Measurements from ENCODE around the gene CTCFL. TPM values are rescaled to one million over a fixed set of nuclear protein-coding genes. Genes with fewer than 3 reads are reported as not detected.

CTCFL gene
- total RNA-seq, 1 donor from 2014 or later, result not detected

- intact Hi-C loops (cut with micrococcal nuclease), result no loop called here
- Histone ChIP-seq H3K27ac (replicated peaks) (no peak overlapping the region), H3K9me3 (replicated peaks) (peaks cover 3% of the 10 kb centered on the region), H3K4me1 (no peaks in the 10 kb centered on the region), H3K27me3 (ENCODE audit: low read depth) (peaks cover 29% of the 10 kb centered on the region), H3K4me3 (no peak overlapping the region), H3K36me3 (no peaks in the 10 kb centered on the region)
- TF ChIP-seq, protein P1, sequence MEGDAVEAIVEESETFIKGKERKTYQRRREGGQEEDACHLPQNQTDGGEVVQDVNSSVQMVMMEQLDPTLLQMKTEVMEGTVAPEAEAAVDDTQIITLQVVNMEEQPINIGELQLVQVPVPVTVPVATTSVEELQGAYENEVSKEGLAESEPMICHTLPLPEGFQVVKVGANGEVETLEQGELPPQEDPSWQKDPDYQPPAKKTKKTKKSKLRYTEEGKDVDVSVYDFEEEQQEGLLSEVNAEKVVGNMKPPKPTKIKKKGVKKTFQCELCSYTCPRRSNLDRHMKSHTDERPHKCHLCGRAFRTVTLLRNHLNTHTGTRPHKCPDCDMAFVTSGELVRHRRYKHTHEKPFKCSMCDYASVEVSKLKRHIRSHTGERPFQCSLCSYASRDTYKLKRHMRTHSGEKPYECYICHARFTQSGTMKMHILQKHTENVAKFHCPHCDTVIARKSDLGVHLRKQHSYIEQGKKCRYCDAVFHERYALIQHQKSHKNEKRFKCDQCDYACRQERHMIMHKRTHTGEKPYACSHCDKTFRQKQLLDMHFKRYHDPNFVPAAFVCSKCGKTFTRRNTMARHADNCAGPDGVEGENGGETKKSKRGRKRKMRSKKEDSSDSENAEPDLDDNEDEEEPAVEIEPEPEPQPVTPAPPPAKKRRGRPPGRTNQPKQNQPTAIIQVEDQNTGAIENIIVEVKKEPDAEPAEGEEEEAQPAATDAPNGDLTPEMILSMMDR (IDR thresholded peaks at IDR 0.05; ENCODE audit: borderline replicate concordance), result no peak
- no peak for DNase-seq
Observed at GRCh38 chr20:57529810-57530209, 4.9 kb upstream of the CTCFL start.

DNA sequence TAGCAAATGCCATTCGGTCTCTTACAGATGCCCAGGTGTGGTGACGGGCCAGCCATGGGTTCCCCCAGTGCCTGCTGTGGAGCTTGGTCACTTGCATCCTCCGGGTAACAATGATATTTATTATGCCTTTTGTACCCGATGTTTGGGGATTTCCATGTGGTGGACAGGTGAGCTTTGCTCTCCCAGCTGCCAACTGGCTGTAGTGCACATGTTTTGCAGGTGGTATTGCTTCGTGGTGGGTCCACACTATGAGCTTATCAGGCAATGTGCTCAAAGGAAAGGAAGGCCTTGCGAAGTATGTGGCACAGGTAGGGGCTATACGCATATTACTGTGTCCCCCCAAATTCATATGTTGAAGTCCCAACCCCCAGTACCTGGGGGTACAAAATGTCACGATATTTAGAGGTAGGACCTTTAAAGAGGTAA lies 4.2 kb upstream of the CTCFL start:
- intact Hi-C loops (cut with micrococcal nuclease), result no loop called here
- H3K9me3 ChIP-seq (replicated peaks), result peaks cover 3% of the 10 kb centered on the region
- H3K27me3 ChIP-seq (ENCODE audit: low read depth), result peaks cover 29% of the 10 kb centered on the region
- no peak for DNase-seq
- no peaks in the 10 kb centered on the region for H3K4me1 ChIP-seq
- H3K36me3 ChIP-seq, result no peaks in the 10 kb centered on the region
- TF ChIP-seq, protein P1 (IDR thresholded peaks at IDR 0.05; ENCODE audit: borderline replicate concordance), result no peak
- H3K4me3 ChIP-seq, result no peak overlapping the region
- no peak overlapping the region for H3K27ac ChIP-seq (replicated peaks)

DNA sequence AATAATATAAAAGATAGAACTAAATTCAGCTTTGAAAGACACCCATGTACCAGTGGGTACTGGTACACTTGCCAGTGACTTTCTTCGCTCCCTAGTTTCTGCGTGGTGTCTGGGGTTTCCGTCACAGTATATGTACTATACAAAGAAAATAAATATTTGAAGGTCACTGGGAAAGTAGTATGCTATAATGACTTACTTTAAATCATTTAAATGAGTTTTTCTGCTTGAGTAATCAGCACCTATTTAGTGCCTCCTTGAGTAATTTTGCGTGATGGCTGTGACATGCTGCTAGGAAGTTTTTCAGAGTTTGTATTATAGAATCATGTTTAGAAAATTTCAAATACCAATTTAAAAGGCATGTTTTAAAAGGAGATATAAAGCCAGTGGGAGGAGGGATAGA lies 3.2 kb upstream of the CTCFL start:
- peaks cover 1% of the 10 kb centered on the region for H3K9me3 ChIP-seq (replicated peaks)
- no peak overlapping the region for H3K27ac ChIP-seq (replicated peaks)
- no peak overlapping the region for H3K4me3 ChIP-seq
- H3K27me3 ChIP-seq (ENCODE audit: low read depth), result peaks cover 20% of the 10 kb centered on the region
- no peaks in the 10 kb centered on the region for H3K4me1 ChIP-seq
- no peak for DNase-seq
- TF ChIP-seq, protein P1 (IDR thresholded peaks at IDR 0.05; ENCODE audit: borderline replicate concordance), result no peak
- H3K36me3 ChIP-seq, result no peaks in the 10 kb centered on the region
- intact Hi-C loops (cut with micrococcal nuclease), result no loop called here

DNA sequence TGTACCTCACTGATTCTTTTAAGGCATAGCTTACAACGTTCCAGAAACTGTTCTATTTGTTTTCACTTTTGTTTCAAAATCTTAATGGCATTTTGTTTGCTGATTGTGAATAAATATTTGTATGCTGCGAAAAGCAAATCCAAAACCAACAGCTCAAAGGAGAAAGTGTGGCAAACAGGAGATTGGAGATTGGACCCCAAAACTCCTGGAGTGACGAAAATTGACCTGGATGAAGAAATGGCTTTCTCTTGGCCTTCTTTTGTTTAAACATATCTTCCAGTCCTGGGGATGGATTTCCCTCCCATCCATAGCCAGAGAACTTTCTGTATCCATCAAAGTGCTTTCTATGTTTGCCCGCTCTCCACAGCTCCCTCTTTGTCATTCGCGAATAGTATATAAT lies 2.8 kb upstream of the CTCFL start:
- Histone ChIP-seq H3K27me3 (ENCODE audit: low read depth) (peaks cover 17% of the 10 kb centered on the region), H3K36me3 (no peaks in the 10 kb centered on the region), H3K9me3 (replicated peaks) (no peaks in the 10 kb centered on the region), H3K4me1 (no peaks in the 10 kb centered on the region), H3K27ac (replicated peaks) (no peak overlapping the region), H3K4me3 (no peak overlapping the region)
- TF ChIP-seq, protein P1 (IDR thresholded peaks at IDR 0.05; ENCODE audit: borderline replicate concordance), result no peak
- DNase-seq, result no peak
- intact Hi-C loops (cut with micrococcal nuclease), result no loop called here

DNA sequence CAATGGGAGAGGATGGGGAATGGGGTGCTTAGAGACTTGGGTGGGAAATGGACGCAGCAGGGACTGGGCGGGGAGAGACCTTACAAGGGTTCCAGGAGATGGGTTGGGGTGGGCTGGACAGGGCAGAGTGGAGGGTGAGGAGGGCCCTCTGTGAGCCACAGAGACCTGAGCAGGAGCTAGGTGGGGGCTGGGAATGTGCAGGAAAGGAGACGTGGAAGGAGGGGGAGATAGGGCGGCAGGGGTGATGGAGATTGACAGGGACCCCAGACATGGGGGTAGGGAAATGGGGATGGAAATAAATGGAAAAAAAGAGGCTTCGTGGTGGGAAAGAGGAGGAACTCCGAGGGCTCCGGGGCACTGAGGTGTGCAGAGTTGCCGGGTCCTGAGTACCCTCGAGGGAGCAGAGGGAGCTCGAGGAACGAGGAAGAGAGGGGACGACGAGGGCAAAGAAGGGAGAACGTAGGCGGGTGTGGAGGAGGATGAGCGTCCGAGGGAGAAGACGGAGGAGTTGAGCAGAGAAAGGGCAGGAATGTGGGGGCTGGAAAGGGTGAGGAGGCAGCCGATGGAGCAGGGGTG lies 2.0 kb upstream of the CTCFL start:
- Histone ChIP-seq H3K9me3 (replicated peaks) (no peaks in the 10 kb centered on the region), H3K36me3 (no peaks in the 10 kb centered on the region), H3K4me3 (no peak overlapping the region), H3K27me3 (ENCODE audit: low read depth) (peaks cover 17% of the 10 kb centered on the region), H3K4me1 (no peaks in the 10 kb centered on the region), H3K27ac (replicated peaks) (no peak overlapping the region)
- intact Hi-C loops (cut with micrococcal nuclease), result no loop called here
- TF ChIP-seq, protein P1 (IDR thresholded peaks at IDR 0.05; ENCODE audit: borderline replicate concordance), result no peak
- no peak for DNase-seq
